Keratinocyte (primary cell): Measurements from ENCODE around the gene MIF.

Experiments
- CTCF ChIP-seq, 3 experiments: IDR thresholded peaks in 1 of 3; conservative IDR thresholded peaks in 1 of 3; optimal IDR thresholded peaks in 1 of 3; 2 replicates in 2 of 3; 3 replicates in 1 of 3; pipeline versions ENCODE3 to v1.5.1; 2011; ENCODE audit warnings: low read length in 3 of 3, mild to moderate bottlenecking in 3 of 3, moderate library complexity in 2 of 3, control low read depth in 1 of 3, inconsistent platforms in 1 of 3; ENCODE audit not compliant: insufficient read depth in 2 of 3; ENCODE audit errors: extremely low read depth in 1 of 3
- EZH2 ChIP-seq: IDR thresholded peaks from one replicate; pipeline ENCODE4 v1.6.1; 2012; ENCODE audit warnings: inconsistent platforms, mild to moderate bottlenecking, low read length, moderate library complexity

DNA sequence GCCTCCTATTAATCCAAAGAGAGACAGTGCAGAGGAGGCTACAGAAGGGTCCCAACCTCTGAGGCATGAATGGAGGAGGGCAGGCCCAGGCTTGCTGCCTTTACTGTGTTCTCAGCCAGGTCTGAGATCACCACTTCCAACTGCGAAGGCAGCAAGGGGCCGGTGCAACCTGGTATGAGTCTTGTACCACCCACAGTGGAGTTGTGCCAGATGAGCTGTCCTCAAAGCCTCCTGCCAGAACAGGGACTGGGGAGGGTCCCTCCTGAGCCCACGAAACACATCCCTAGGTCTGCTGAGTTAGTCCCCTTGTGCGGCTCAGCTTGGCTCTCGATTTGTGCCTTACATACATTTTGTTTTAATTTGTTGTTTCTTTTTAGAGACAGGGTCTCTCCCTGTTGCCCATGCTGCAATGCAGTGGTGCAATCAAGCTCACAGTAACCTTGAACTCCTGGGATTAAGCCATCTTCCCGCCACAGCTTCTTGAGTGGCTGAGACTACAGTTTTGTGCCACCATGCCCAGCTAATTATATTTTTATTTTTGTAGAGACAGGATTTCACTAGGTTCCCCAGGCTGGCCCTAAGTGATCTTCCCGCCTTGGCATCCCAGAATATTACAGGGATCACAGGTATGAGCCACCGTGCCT is 9.3 kb downstream of the MIF start:
- TF ChIP-seq CTCF (optimal IDR thresholded peaks at IDR 0.05 in 1 of 3, IDR thresholded peaks at IDR 0.05 in 1 of 3, conservative IDR thresholded peaks at IDR 0.05 in 1 of 3; ENCODE audit: extremely low read depth in 1 of 3, insufficient read depth in 2 of 3, low read length in 3 of 3) (no peak), EZH2 (no peak)
